ENCODE data around the gene THAP8. TPM values are rescaled to one million over a fixed set of nuclear protein-coding genes. Genes with fewer than 3 reads are reported as not detected.

THAP8 gene
- total RNA-seq, 1 donor from 2014 or later, result 4.0 TPM

Other genes with a start within 250 kb of the THAP8 start
- not detected for gene PRODH2, start 241.4 kb downstream of the THAP8 start, total RNA-seq
- gene NPHS1, start 201.8 kb downstream of the THAP8 start, total RNA-seq, result not detected
- 0.12 TPM for gene KIRREL2, start 197.4 kb downstream of the THAP8 start, total RNA-seq
- gene APLP1, start 185.7 kb downstream of the THAP8 start, total RNA-seq, result 25.7 TPM
- gene NFKBID, start 153.7 kb downstream of the THAP8 start, total RNA-seq, result 3.8 TPM
- gene HCST, start 151.8 kb downstream of the THAP8 start, total RNA-seq, result 7.1 TPM
- gene TYROBP, start 146.0 kb downstream of the THAP8 start, total RNA-seq, result 28.5 TPM
- 7.5 TPM for gene LRFN3, start 117.9 kb downstream of the THAP8 start, total RNA-seq
- gene SDHAF1, start 59.1 kb downstream of the THAP8 start, total RNA-seq, result 9.4 TPM
- gene SYNE4, start 45.5 kb downstream of the THAP8 start, total RNA-seq, result 0.30 TPM
- gene ALKBH6, start 40.1 kb downstream of the THAP8 start, total RNA-seq, result 7.8 TPM
- gene CLIP3, start 21.4 kb downstream of the THAP8 start, total RNA-seq, result 5.0 TPM
- gene WDR62, start 612 bp upstream of the THAP8 start, total RNA-seq, result 28.7 TPM
- not detected for gene OVOL3, start 56.9 kb upstream of the THAP8 start, total RNA-seq
- gene POLR2I, start 60.6 kb upstream of the THAP8 start, total RNA-seq, result 157 TPM
- gene TBCB, start 61.2 kb upstream of the THAP8 start, total RNA-seq, result 93.7 TPM
- 838 TPM for gene CAPNS1, start 85.8 kb upstream of the THAP8 start, total RNA-seq
- gene COX7A1, start 98.2 kb upstream of the THAP8 start, total RNA-seq, result 3,262 TPM
- 4.6 TPM for gene ZNF565, start 160.4 kb upstream of the THAP8 start, total RNA-seq
- gene ZNF146, start 160.8 kb upstream of the THAP8 start, total RNA-seq, result 29.1 TPM

Measured in left ventricle myocardium superior (tissue), 1 donor.